ENCODE measurements around the gene BRINP3.
"Not testable (repeated sequence)": the region's sequence is repeated elsewhere in the genome, so short reads cannot be mapped to it uniquely, and the experiment has no call there.

BRINP3 gene

DNA sequence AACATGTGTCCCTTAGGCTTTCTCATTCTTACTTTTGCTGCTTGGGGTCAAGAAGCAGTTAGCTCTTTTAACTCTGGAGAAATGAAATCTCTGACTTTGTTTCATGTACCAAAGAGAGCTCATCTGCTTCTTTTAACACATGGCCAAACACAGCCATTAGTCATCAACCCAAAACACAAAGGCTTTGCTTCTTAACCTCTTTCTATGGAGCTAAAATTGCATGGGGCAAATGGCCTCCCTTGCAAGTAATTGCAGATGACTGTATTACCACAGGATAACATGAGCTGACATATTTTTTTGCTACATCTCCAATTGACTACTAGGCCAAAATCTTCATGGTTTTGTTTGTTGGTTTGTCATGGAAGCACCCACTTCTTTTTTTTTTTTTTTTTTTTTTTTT, 300.9 kb downstream of the BRINP3 start:
- peak; percentile 55 for DNase-seq

DNA sequence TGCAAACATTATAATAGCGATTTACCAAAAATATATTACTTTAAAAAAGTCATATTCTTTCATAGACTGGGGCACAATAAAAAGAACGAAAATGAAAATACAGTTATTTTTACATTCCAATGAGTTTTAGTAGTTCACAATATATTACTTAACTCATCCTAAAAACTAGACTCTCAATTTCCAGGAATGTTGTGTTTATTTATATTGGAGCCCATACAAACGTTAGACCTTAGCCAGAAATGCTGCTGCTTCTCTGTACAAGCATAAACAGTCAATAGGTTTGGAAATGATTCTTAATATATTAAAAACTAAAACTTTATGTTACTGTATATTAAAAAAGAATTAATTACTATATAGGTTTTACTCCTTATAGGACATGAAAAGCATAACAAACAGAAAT, 302.3 kb downstream of the BRINP3 start:
- DNase-seq: peak; percentile 31

DNA sequence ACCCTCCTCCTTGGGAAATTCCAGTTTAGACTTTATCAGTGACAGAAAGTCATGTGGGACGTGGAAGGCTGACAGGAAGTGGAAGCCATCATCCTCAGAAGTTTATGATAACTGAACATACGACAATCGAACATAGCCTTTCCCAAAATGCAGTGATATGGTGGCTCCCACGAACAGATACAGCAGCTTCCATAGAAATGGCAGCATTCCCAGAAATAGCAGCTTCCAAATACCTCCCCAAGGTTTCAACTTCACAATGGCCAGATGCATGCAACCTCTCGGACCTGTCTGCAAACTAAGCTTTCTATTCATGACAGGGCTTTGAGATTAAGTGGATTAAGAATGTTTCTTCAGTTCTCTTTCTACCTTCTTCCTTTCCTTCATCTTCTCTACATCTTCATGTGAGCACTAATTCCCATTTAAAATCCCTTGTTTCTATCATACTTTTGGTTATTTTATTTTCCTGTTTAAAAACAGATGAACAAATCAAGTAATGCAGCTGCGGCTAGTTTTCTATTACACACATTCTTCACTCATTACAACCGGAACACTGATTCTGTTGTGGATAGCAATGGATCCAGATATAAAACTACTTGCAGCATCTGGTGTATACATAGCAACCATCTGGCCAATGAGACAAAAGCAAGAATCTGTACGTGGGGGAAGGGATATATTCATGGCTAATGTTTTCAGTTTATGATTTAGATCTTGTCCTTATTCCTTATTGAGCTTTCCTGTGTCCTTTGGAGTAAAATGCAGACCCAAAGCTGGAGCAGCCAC, 304.8 kb downstream of the BRINP3 start:
- peak; percentile 61 for DNase-seq

DNA sequence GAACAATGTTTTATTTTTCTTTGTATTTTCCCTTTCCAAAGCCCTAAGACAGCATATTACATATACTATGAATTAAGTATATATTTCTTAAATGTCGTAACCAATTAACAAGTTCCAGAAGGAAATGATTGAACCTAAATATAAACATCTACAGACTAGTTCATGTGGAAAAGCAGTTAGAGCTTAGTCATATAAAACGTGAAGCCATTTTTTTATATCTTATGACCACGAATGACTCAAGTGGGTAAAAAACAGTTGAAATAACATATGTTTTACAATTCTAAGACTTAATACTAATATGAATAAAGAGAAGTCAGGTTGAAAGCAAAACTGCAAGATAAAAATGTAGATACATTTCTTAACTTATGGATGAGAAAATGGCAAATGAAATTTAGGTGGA, 307.3 kb downstream of the BRINP3 start:
- DNase-seq: peak; percentile 68

DNA sequence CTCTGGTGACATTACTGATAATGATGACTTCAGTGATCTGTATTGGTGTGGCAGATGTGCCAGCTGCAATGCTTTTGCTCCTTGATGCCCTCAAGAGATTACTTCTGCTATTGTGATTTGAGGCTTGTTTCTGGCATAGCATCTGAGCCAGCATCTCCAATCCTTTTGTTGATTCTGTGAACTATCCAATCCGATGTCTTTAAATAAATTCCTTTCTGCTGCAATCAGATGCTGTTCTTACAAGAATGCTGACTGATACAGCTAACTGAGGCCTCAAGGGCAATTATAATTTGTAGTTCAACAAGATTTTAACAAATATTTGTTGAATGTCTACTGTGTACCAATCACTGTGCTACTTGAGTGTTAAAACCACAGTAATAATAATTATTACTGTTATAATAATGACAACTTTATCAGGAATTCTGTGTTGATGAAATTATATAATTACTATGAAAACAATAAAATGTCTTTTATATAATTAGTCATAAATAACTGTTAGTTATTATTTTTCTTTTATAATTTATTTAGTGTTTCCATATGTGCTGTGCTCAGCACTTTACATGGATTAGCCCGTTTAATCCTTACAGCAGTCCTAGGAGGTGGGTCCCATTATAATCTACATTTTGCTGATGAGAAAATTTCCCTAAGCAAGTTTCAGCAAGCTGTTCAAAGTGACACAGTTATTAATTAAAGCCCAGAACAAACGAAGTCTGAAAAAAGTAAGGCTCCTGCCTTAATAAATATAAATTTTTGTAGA, 308.2 kb downstream of the BRINP3 start:
- peak; percentile 80 for DNase-seq

DNA sequence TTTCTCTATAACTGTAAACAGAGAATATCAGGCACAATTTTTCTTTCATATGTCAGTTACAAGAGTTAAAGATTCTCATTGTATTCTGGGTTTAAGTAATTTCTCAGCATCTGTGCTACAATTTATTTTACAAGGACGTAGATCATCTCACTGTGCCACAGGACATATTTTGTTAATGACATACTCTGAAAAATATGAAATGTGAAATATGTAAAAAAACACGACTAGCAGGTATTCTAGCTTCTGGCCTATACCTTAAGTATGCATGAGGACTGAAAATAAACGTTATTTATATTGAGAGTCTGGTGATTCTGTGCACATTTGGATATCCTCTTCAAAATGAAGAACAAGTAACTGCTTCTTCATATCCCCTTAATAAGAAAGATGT, 308.8 kb downstream of the BRINP3 start:
- peak; percentile 20 for DNase-seq

DNA sequence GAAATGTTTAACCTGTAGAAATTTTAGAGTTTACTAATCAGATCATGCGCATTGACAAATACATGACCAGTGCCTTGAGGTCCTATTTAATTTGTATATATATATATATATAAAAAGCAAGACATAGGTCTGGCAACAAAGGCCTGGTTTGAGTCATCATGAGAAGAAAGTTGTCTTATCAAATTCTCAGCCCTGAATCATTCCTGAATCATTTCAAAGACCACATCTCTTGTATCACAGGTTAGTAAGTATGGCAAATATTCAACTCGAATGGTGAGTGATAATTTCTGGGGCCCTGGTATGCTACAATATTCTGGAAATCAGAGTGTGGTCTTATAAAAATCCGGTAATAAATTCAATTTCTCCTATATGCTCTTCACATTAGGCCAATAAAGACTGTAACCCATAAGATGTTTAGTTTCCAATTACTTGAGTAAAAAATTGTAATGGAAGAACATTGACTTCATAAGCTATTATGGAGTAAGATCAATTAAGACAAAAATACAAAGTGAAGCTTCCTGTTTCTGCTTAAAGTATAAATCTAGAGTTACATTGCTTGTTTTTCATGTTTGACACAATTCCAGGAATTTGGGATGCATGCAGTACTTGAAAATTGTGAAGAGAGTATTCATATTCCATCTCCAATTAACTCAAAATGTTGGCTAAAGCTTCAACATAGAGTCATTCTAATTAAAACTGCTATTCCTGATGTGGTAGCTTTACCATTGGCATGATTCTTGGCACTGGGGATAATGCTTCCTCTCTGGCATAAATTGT, 309.4 kb downstream of the BRINP3 start:
- peak; percentile 90 for DNase-seq

DNA sequence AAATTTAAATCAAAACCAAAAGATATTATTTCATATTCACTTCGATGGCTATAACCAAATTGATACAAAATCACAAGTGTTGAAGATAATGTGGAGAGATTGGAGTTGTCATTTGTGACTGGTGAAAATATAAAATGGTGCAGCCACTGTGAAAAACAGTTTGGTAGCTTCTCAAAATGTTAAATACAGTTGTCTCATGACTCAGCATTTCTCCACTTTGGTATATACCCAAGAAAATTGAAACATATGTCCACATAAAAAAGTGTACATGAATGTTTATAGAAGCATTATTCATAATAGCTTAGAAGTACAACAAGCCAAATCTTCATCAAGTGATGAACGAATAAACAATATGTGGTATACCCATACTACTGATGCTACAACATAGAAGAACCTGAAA, 318.5 kb downstream of the BRINP3 start:
- DNase-seq: no peak

DNA sequence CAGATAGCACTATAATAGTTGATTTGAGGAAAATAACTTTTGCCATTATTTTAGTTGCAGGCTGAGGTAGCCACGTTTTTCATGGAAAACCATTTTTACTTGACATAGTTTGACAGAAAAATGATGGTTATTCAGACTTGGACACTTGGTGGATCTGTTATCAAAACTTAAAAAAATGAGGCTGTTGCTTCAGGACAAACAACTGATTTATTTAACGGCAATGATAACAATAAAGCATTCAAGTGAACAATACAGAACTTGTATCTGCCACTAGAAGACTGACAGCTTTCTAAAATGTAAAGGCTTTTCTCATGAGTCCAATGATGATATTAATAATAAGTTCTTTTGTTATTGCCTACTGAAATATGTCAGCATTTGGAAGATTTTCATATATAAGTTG, 322.9 kb downstream of the BRINP3 start:
- no peak for DNase-seq

DNA sequence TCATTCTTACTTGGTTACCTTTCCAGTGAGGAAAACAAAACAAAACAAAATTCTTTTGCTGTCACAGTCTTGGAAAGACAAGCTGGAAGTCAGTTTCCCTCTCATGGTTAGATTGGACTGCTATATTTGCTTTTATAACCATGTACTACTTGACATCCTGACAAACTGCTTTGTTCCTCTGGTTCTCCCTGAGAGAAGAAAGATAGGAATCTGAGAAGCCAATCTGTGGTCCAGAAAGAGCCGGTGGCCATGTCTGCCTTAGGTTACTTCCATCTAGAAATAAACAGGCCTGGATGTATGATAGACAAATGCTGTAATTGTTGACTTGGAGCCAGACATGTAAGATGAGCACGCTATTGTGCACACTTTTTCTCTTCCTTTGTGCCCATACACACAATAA, 330.0 kb downstream of the BRINP3 start:
- no peak for DNase-seq

DNA sequence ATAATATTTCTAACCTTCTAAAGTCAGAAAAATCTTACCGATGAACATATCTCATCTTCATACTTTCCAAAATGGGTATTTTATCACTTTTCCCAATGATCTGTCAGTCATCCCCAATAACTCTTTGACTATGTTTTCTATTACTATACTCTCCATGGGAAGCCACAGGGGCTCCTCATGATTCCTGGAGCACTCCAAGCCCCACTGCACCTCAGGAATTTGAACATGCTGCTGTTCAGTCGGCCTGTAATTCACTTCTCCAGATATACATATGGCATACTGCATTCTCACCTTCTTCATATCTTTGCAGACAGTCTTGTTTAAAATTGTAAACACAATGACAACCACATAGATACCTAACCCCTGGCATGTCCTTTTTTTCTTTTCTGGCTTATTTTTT, 333.0 kb downstream of the BRINP3 start:
- DNase-seq: no peak

DNA sequence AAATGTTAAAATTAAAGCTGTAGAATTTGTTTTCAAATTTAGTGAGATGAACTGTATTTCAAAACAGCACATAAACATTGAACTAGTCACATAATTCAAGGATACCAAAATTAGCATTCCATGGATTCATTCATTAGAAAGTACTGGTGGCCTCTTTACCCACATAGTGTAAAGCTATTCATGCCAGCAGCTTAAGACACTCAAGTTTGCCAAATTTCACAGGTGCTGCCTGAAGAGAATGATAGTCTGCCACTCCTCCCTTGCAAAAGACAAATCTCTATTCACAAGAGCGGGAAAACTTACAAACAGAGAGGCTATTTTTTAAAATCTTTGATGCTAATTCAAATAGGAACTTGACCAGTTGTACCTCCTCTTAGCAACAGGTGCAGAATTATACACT, 337.0 kb downstream of the BRINP3 start:
- no peak for DNase-seq

DNA sequence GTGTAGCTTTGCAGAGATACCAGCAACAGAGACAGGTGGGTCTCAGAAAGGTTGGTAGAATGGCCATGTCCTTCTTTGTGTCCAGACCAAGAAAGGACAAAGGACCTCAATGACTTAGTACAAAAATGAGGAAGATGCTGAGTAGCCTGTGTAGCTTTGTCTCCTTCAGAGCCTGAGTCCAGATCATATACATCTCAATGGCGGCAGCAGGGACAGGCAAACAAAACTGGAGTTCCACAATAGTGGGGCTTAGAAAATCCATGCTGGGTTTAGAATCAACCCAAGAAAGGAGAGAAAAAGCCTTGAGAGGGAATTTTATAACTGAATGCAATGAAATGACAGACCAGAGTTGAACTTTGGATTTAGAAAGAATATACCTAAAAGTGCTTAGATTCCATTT, 339.0 kb downstream of the BRINP3 start:
- no peak for DNase-seq

DNA sequence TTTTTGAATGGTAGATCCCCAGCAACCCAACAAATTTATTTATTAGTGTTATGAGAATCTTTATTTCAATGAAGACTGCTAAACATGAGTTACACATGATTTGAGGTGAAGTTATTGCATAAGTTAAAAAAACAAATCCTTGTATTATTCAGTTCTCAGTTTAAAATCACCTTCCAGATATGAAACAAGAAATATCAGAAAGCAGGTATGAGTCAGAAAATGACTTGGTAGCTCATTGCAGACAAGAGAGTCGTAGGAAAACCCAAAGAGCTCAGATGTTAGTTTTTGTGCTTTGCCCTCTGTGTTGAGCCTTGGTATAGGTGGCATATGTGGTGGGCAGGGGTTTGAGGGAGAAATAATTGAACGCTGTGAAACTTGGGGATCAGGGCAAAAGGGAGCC, 339.4 kb downstream of the BRINP3 start:
- no peak for DNase-seq

DNA sequence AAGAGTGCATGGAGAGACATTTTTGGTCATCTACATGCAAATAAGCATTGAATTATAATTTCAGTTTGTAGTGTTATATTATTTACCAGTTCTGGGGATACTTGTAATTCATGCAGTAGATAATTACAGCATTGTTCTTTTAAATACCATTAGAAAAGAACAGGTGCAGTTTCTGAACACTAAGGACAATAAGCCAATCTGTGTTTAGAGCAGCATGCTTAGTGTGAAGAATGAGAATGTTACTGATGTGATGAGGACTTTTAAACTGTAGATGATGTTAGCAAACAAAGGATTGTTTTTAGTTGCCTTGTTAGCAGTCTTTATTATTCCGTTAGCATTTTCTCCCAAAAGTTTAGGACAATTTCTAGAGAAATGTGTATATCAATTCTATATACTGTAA, 348.3 kb downstream of the BRINP3 start:
- no peak for DNase-seq

DNA sequence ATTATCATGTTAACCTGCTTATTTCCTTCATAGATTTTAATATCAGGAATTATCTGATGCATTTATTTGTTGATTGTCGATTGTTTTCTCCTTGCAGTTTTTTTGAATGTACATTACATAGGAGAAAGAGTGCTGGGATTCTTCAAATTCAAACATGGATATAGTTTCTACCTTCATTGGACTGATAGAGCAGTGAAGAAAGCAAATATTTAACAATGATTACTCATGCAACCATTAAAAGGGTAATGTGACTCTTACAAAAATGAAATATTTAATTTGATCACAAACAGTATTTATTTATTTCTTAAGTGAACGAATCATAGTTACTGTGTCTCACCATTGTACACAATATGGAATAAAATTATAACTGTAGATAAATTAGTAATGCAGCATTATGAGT, 350.9 kb downstream of the BRINP3 start:
- no peak for DNase-seq

DNA sequence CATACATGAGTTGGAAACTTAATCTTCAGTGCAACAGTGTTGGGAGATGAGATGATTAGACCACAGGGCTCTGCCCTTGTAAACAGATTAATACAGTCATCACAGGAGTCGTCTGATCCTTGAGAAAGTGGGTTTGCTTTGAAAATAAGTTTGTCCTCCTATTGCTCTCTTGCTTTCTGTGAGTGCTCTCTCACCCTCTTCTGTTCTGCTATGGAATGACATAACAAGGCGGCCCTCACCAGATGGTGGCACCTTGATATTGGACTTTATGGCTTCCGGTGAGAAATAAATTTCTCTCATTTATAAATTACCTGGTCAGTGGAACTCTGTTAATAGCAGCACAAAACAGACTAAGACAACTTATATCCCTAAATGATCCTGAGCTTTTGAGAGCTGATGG, 353.6 kb downstream of the BRINP3 start:
- no peak for DNase-seq

DNA sequence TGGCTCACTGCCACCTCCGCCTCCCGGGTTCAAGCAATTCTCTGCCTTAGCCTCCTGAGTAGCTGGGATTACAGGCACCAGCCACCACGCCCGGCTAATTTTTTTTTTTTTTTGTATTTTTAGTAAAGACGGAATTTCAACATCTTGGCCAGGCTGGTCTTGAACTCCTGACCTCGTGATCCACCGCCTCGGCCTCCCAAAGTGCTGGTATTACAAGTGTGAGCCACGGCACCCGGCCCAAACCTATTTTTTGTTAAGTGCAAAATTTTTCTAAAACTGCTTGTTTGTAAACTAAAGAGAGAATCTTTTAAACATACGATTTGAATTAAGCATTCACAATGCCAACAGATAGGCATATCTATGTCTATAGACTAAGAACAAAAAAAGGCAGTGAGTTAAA, 357.1 kb downstream of the BRINP3 start:
- not testable (repeated sequence) for DNase-seq

DNA sequence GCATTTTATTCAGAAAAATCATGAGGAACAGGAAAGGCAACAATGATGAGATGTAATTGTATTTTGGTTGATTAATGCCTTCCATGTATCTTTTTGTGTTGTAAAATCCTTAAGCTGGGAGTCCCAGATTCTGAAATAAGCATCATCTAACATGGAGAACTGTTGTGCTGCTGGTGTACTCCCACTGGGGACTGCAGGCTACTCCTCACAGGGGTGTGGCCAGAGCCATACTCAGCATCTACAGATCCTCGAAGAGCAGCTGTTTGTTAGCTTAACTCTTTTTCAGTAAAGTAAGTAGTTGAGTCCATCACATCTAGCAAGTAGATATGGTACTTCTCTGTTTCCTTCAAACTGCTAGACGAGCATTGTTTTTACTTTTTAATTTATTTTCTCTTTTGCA, 358.0 kb downstream of the BRINP3 start:
- no peak for DNase-seq

DNA sequence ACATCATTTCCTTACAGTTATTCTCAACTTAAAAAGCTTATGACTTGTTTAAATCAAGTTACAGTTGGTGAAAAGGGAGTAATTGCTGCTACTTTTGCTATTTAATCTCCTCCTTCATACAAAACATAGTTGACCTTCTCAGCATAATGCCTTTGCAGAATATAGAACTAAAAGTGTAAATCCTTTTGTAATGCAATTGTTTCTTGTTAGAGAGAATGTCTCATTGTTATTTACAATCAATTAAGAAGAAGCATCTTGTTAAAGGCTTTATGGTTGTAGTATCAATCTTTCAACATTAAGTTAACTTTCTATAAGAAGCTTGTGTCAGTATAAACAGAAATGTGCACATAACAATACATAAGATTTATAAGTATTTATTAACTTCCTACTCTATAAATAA, 360.7 kb downstream of the BRINP3 start:
- no peak for DNase-seq

DNA sequence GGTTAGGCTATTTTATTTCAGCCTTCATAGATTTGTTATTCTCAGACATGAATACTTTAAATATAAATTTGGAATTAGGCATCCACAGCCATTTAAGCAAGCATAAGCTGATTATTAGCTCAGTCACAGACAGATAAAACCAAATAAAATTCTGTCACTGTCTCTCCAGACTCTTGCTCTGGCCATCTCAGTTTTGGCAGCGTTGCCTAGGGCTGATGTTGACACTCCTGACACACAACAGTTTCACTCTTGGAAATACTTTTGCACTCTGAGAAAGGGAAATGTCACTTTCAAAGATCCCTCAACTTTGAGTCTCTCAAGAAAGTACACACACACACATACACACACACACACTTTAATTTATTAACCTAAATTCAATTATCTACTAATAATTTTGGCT, 372.7 kb downstream of the BRINP3 start:
- DNase-seq: no peak

DNA sequence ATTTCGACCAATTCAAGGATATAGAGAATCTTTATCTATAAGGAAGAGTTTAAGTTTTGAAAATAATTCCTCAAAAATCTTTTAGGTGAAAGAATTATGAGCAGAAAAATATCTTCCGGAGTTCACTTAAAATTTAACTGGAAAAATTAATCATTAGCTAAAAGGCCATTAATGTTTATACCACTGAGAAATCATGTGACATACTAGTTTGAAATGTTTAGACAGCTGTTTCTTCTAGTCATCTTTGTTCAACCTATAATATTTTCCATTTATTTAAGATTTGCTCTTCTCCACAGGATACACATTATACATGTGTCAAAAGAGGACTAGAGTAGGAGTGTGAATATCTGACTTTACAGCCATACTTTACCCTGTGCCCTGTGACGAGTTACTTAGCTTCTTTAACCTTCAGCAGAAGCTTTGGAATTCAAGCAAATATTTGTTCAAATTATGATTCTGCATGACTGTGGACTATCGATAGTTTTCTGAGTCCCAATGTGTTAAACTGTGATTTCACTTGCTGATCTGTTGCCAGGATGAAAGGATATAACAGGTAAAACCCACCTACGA, 374.8 kb downstream of the BRINP3 start:
- DNase-seq: no peak

DNA sequence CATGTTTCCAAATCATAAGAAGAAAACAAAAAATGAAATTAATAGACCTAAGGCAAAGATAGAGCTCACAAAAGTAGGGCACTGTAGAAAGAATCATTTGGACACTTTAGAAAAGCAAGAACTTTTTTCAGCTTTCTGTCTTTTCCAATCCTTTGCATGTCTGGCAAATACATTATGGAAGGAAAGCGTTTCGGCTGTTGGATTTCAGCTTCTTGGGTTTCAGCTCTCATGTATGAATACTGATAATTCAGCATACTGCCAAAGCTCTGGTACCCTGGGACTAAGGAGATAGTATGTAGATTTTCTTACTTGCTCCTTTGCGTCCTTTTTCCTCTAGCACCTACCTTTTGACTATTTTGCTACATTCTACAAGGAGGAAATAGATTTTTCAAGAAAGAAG, 375.9 kb downstream of the BRINP3 start:
- DNase-seq: no peak

DNA sequence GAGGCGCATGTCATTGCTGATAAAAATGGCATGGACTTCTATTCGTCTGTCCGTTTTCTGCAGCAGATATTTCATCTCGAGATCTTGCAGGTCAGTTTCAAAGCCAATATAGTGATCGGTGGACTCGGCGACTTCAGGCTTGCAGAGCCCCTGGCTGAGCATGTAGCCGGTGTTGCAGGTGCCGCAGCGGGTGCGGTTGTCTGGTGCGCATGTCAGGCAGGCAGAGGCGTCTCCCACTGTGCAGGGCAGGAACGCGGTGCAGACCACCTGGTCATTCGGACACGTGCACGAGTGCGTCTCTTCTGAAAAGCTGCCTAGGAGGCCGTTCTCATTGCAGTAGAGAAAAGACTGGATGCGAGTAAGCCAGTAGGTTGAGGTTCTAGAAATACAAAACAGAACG, 378.9 kb downstream of the BRINP3 start:
- no peak for DNase-seq

All from fibroblast of skin of right biceps (primary cell).